ENCODE measurements around the gene CASP6.
"Not testable (repeated sequence)": the region's sequence is repeated elsewhere in the genome, so short reads cannot be mapped to it uniquely, and the experiment has no call there.

CASP6 gene

DNA sequence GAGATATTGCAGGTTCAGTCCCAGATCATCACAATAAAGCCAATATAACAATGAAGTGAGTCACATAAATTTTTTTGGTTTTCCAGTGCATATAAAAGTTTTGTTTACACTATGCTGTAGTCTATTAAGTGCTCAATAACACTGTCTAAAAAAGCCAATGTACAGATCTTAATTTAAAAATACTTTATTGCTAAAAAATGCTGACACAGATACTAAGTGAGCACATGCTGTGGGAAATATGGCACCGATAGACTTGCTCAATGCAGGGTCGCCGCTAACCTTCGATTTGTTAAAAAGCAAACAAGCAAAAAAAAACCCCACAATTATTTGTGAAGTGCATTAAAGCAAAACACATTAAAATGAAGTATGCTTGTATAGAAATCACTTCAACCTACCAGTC, 16.4 kb upstream of the CASP6 start:
- no peak for DNase-seq (ENCODE audit: low read depth)

DNA sequence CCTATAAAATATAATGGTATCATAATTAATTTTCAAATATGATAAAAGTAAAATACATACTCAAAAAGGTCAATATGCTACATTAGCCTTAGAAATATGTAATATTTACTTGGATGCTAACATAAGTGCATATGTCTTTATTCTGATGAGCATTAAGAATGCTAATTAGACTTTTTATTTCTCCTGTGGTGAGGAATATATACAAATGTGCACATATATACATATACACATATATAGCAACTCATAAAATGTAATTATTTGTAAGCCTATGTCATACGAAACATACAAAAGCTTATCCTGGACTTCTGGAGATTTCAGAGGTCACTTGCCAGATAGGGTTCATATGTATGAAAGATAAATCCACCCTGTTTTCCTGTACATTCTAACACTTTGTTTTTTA, 15.5 kb upstream of the CASP6 start:
- DNase-seq (ENCODE audit: low read depth), result no peak

DNA sequence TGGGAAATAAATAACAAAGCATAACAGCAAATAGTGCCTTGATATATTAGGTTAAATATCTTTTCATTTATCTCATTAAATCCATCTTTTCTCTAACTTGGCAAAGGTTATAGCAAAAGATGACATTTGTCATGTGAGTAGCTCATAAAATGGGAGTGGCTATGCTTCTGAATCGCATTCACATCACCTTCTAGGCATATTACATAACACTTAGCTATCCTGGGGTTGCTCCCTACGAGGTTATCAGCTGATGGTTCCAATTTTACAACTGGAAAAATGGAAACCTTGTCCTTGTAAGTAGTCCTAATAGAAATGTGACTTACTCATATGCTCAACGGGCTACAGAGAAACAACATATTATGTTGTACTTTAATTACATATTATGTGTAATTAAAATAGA, 10.3 kb upstream of the CASP6 start:
- DNase-seq (ENCODE audit: low read depth), result no peak

DNA sequence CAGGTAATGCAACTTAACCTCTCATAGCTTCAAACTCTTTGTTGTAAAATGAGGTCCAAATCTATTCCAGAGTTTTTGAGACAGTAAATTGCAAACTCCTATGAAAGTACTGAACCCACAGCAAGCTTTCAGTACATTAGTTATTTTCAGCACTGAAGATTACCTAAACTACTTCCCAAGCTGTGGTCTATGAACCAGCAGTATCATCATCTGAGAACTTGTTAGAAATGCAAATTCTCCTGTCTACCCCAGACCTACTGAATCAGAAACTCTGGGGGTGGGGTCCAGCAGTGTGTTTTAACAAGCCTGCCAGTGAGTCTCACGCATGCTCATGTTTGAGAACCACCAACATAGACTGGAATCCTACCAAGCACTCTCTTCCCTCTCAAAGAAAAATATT, 5.7 kb upstream of the CASP6 start:
- DNase-seq (ENCODE audit: low read depth), result no peak

- DNase-seq (ENCODE audit: low read depth), result no peak
These were observed 5.2 kb upstream of the CASP6 start for GRCh38 chr4:109708435-109708834.

GRCh38 chr4:109703664-109704361, 568 bp upstream of the CASP6 start:
- no peak for DNase-seq (ENCODE audit: low read depth)

DNA sequence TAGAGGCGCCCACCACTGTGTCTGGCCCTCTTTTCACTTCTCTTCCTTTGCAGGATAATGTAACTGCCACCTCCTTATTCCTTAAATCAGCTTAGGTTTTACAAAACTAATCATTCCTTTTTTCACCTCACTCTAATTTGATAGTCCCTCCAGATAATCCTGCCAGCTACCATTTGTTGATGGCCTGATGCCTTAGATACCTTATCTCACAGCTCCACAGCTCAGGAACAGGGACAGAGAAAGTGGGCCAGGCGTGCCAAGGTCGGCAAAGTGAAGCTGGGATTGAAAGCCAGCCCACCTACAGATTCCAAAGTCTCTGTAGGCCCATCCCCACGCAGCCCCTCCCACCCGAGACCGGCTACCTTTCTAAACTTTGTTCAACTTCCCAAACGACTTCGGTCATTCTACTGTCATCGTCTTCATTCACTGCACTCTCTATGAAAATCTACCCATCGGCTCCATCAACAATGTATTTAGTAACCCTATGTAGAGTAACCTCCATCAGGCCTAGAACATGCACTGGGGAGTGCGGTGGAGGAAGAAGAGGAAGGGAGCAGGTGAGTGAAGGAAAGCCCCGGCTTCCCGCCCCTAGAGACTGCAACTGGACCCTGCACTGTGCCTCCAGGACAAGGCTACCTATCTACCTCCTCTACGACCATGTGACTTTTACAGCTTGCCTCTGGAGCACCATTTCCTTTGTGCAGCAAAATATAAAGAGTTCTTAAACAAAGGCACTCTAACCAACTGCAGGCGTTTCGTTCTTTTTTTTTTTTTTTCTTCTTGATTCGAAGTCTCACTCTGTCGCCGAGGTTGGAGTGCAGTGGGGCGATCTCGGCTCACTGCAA, 1.5 kb downstream of the CASP6 start:
- DNase-seq (ENCODE audit: low read depth), result no peak

GRCh38 chr4:109699553-109700225, 3.6 kb downstream of the CASP6 start:
- DNase-seq (ENCODE audit: low read depth), result no peak

DNA sequence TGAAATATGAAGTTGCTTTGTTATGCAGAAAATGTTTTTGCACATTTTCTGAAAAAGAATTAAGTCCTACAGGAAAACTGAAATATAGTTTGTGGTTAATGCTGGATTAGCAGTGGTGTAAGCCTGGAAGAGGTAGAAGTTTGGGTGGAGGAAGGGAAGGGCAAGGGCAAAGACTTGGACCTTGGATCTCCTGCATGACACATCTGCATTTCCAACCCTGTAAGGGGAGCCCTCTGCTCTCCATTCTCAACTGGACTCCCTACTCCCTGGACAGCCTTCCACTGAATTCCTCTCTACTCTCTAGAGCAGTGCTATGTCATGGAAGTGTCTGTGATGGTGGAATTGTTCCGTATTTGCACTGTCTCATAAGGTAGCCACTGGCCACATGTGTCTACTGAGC, 4.6 kb downstream of the CASP6 start:
- no peak for DNase-seq (ENCODE audit: low read depth)

- no peak for DNase-seq (ENCODE audit: low read depth)
These were observed 11.8 kb downstream of the CASP6 start for GRCh38 chr4:109691411-109691920.

DNA sequence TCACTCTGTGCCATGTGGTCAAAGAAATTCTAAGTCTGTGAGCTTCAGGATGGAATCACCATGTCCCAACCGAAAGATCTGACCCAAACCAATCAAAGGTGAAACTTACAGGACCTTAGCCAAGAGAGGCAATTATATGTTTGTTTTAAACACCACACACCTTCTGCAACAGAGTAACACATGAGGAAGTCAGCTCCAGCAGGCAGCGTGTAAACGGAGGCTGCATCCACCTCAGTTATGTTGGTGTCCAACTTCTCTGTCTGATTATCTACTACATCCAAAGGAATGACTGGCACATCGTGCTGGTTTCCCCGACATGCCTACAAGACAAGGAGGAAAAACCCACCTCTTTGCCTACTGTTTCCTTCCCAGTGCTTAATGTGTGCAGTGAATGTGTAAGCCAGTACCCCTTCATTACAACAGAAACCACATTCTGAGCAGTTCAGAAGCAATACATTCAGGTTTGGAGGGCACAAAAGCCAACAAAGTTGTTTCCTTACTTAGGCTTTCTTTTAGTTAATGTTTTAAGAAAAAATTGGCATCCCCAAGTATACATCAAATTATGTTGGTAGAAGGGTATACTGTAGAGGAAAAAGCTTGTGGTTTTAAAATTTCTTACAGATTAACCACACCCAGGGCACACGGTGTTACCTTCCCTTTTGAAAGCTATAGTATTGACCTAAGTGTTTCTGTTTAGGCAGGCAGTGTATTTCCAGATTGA, 12.4 kb downstream of the CASP6 start:
- DNase-seq (ENCODE audit: low read depth), result no peak

GRCh38 chr4:109684727-109685126, 18.5 kb downstream of the CASP6 start:
- DNase-seq (ENCODE audit: low read depth), result no peak

DNA sequence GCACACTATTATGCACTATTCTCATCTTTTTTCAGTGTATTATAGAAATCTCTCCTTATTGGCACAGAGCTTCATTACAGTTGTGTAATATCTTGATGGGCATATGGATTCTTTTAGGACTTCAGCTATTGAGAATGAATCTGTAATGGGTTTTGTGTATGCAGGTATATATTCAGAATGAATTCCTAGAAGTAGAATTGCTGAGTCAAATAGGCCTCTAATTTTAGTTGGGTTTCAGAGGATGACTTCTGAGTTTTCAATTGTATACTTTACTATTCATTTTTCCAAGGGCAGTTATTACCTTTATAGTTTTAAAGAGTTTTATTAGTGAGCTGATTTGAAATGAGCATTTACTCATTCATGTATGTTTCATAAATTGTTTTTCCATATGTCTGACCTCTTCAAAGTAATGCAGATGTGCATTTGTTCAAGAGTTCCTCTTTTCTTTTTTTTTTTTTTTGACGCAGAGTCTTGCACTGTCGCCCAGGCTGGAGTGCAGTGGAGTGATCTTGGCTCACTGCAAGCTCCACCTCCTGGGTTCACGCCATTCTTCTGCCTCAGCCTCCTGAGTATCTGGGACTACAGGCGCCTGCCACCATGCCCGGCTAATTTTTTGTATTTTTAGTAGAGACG, 19.5 kb downstream of the CASP6 start:
- DNase-seq (ENCODE audit: low read depth), result no peak

GRCh38 chr4:109682875-109683274, 20.4 kb downstream of the CASP6 start:
- DNase-seq (ENCODE audit: low read depth), result no peak

GRCh38 chr4:109678925-109679324, 24.3 kb downstream of the CASP6 start:
- not testable (repeated sequence) for DNase-seq (ENCODE audit: low read depth)

DNA sequence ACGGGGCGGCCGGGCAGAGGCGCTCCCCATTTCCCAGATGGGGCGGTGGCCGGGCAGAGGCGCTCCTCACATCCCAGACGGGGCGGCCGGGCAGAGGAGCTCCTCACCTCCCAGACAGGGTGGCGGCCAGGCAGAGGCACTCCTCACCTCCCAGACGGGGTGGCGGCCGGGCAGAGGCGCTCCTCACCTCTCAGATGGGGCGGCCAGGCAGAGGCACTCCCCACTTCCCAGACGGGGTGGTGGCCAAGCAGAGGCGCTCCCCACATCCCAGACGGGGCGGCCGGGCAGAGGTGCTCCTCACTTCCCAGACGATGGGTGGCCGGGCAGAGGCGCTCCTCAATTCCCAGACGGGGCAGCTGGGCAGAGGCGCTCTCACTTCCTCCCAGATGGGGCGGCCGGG, 24.8 kb downstream of the CASP6 start:
- not testable (repeated sequence) for DNase-seq (ENCODE audit: low read depth)

DNA sequence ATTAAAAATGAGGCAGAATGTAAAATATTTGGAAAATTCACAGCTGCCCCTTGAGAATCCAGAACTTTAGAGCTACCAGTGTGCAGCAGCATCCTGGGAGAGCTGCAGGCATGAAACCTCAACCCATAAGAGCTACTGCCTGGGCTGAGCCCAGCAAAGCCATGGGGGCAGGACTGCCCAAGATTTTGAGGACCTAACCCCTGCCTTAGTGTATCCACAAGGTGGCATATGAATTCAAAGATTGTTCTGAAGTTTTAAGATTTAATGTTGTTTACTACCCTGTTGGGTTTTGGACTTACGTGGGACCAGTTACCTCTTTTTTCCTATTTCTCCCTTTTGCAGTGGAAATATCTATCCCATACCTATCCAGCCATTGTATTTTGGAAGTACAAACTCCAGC, 26.4 kb downstream of the CASP6 start:
- DNase-seq (ENCODE audit: low read depth), result no peak

DNA sequence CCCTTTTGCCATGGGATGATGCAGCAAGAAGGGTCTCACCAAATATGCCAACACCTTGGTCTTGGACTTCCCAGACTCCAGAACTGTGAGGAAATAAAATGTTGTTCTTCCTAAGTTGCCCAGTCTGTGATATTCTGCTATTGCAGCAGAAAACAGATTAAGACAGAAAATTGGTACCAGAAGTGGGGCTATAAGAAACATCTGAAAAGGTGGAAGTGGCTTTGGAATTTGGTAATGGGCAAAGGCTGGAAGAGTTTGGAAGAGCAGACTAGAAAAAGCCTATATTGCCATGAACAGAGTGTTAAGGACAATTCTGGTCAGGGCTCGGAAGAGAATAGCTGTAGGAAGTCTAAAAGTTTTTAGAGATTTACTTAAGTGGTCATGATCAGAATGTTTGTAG, 27.4 kb downstream of the CASP6 start:
- DNase-seq (ENCODE audit: low read depth), result no peak

DNA sequence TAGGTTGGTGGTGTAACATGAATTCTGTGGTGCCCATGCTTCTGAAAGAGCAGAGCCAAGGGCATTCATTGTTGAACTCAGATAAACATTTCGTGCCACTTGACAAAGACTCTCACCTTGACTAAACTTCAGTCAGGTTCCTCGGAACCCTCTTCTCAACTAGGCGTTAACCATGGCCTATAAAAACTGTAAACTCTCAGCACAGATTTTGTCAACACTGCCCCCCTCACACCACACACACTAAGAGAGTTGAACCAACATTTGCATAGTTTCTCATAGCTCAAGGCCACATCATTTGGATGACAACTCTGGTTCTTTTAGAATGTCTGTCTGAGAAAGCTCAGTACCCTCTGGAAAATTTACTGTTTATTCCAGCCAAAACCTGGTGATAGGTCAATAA, 28.1 kb downstream of the CASP6 start:
- DNase-seq (ENCODE audit: low read depth), result no peak

GRCh38 chr4:109673303-109673702, 29.9 kb downstream of the CASP6 start:
- no peak for DNase-seq (ENCODE audit: low read depth)

DNA sequence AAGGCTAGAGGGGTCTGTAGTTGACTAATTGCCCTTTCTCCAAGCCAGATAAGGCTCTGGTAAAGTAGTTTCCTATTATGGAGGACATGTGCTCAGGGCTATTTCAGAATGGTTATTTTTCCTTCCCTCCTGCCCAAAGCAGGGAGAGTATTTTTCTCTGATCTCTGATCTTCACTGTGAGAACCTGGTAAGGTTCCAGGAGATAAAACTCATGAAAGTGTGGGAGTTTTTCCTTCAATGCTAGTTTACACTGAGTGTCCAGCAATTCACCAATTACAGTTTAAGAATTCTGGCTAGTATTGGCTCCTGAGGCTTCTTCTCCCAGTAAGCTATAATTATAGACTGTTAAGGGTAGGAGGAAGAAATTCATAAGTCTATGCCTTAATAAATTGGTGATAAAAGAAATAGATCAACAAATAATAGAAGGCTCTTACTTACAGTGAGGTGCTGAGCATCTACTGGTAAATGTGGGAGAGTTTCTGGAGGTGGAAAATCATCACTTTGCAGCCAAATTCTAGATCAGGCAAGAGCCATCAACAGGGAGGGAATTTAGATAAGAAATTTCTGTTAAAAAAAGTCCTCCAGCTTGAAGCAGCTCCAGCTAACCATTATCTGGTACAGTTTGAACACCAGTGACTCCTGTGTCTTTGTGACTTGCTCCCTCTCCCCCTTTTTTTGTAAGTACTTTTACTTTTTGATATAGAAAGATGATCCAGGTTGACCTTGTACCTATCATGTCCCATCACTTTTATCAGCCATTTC, 30.9 kb downstream of the CASP6 start:
- no peak for DNase-seq (ENCODE audit: low read depth)

Measured in non-pigmented ciliary epithelial cell (primary cell).